Panc1 (cell line): ENCODE results near the gene TM4SF4.

Experiments
- POLR2AphosphoS5 ChIP-seq: IDR thresholded peaks from 2 replicates; pipeline ENCODE4 v1.6.1; 2012; ENCODE audit warnings: mild to moderate bottlenecking, low read depth, low read length, moderate library complexity
- TF ChIP-seq, protein P1 (sequence below): fragments of 450-650 bp; IDR thresholded peaks from 2 replicates; pipeline ENCODE4 v1.5.1; 2017; ENCODE audit warnings: mild to moderate bottlenecking

DNA sequence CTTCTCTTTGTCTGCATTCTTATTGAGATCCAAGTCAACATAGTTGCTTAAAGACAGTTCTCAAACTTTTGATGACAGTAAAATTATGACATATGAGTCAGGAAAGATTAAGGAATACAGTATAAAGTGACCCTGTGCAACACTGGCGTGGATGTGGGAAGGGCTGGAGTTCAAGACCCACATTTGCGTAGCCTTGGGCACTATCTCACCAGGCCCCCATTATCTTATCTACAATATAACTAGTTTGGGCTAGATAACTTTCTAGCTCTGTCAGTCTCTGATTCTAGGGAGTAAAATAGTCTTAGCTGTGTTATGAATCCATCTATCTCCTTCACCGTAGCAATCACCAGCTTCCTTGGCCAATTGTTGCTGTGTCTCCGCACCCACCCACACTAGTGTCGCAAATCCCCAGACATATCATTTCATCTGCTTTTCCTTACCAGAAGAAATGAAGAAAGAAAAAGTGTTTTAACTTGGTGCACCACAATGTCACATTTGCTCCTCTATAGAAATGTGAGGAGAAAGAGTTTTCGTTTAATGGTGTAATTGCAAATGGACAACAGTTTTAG lies 14.9 kb upstream of the TM4SF4 start:
- TF ChIP-seq, protein P1, sequence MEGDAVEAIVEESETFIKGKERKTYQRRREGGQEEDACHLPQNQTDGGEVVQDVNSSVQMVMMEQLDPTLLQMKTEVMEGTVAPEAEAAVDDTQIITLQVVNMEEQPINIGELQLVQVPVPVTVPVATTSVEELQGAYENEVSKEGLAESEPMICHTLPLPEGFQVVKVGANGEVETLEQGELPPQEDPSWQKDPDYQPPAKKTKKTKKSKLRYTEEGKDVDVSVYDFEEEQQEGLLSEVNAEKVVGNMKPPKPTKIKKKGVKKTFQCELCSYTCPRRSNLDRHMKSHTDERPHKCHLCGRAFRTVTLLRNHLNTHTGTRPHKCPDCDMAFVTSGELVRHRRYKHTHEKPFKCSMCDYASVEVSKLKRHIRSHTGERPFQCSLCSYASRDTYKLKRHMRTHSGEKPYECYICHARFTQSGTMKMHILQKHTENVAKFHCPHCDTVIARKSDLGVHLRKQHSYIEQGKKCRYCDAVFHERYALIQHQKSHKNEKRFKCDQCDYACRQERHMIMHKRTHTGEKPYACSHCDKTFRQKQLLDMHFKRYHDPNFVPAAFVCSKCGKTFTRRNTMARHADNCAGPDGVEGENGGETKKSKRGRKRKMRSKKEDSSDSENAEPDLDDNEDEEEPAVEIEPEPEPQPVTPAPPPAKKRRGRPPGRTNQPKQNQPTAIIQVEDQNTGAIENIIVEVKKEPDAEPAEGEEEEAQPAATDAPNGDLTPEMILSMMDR = no peak
- no peak for TF ChIP-seq POLR2AphosphoS5
